K562 (cell line): ENCODE results near the gene ZNF121. TPM values are rescaled to one million over a fixed set of nuclear protein-coding genes. Genes with fewer than 3 reads are reported as not detected.

Experiments used
- CBX8 ChIP-seq: fragments of 200-600 bp; sonication (generic); IDR thresholded peaks from 2 replicates; pipeline ENCODE4 v1.6.1; 2012; ENCODE audit warnings: borderline replicate concordance, mixed run types, low read depth, mild to moderate bottlenecking, moderate library complexity, mixed read lengths, low read length, control low read depth, inconsistent platforms; ENCODE audit not compliant: poor library complexity, severe bottlenecking; ENCODE audit errors: extremely low read depth
- CCNT2 ChIP-seq: IDR thresholded peaks from 2 replicates; pipeline ENCODE4 v1.6.1; 2011; ENCODE audit warnings: borderline replicate concordance, low read depth, mild to moderate bottlenecking, moderate library complexity, mixed read lengths, low read length; ENCODE audit not compliant: insufficient read length; ENCODE audit errors: extremely low read depth
- DDX20 ChIP-seq: fragments of 450-650 bp; IDR thresholded peaks from 2 replicates; pipeline ENCODE4 v1.6.1; 2016; ENCODE audit warnings: missing genetic modification characterization, low read depth, mild to moderate bottlenecking, missing compliant biosample characterization, moderate library complexity
- KDM5B ChIP-seq: fragments of 200-600 bp; sonication (generic); IDR thresholded peaks from 2 replicates; pipeline ENCODE4 v1.6.1; 2012; ENCODE audit warnings: low read depth, mild to moderate bottlenecking, moderate library complexity, low read length, control low read depth, inconsistent platforms; ENCODE audit not compliant: insufficient replicate concordance
- KLF16 ChIP-seq: IDR thresholded peaks from 2 replicates; pipeline ENCODE4 v1.6.1; 2016; ENCODE audit warnings: antibody characterized with exemption
- NFIC ChIP-seq: fragments of 450-650 bp; IDR thresholded peaks from 2 replicates; pipeline ENCODE4 v1.6.1; 2017; ENCODE audit warnings: mild to moderate bottlenecking, inconsistent platforms
- PBX2 ChIP-seq, 2 experiments: IDR thresholded peaks in 1 of 2; conservative IDR thresholded peaks in 1 of 2; 2 replicates each; pipeline ENCODE4 v1.6.1; 2016; ENCODE audit warnings: low read depth in 2 of 2, mild to moderate bottlenecking in 1 of 2, missing compliant biosample characterization in 1 of 2, missing genetic modification characterization in 1 of 2, moderate library complexity in 1 of 2
- PHB ChIP-seq: fragments of 250-450 bp; sonication (Bioruptor Pico); IDR thresholded peaks from 2 replicates; pipeline ENCODE4 v1.5.0; 2021
- RFX7 ChIP-seq: fragments of 250-450 bp; sonication (Bioruptor Pico); IDR thresholded peaks from 2 replicates; pipeline ENCODE4 v1.5.1; 2021; ENCODE audit warnings: mild to moderate bottlenecking
- SRSF1 ChIP-seq: fragments of 200-400 bp; formaldehyde crosslinking; IDR thresholded peaks from 2 replicates; pipeline ENCODE4 v1.6.1; 2017; ENCODE audit warnings: mild to moderate bottlenecking, low read depth, low read length, moderate library complexity
- UBTF ChIP-seq, 2 experiments: IDR thresholded peaks; 2 replicates each; pipeline ENCODE4 v1.6.1; 2012; ENCODE audit warnings: improper control_type of control experiment in 2 of 2, low read depth in 2 of 2, low read length in 2 of 2, borderline replicate concordance in 1 of 2
- ZBTB34 ChIP-seq: fragments of 250-450 bp; sonication (Bioruptor Pico); IDR thresholded peaks from 2 replicates; pipeline ENCODE4 v1.8.0; 2021; ENCODE audit warnings: mild to moderate bottlenecking, moderate library complexity
- ZBTB5 ChIP-seq: fragments of 450-650 bp; IDR thresholded peaks from 2 replicates; pipeline ENCODE4 v1.6.1; 2017; ENCODE audit warnings: antibody characterized with exemption
- ZBTB9 ChIP-seq: fragments of 450-650 bp; formaldehyde crosslinking; IDR thresholded peaks from 2 replicates; pipeline ENCODE4 v1.4.0; 2020; ENCODE audit warnings: mild to moderate bottlenecking, moderate library complexity
- ZNF41 ChIP-seq: fragments of 250-450 bp; sonication (Bioruptor Pico); conservative IDR thresholded peaks from 2 replicates; pipeline ENCODE4 v1.4.0; 2020; ENCODE audit warnings: mild to moderate bottlenecking
- polyA plus RNA-seq, 8 experiments: library from polyadenylated mRNA; depleted of rRNA in 4 of 8; stranded (reverse) in 5 of 8; unstranded in 3 of 8; fragments of >200 nt; fragmentation: Nextera tagmentation in 2 of 8; fragmentation: Illumina TruSeq in 1 of 8; extraction: Ambion mirVana in 2 of 8; extraction: Trizol in 1 of 8; gene quantifications; 2 replicates each; pipeline versions ENCODE4 v1.2.1 to v1.2.3, GENCODE V29; 2011 to 2014; ENCODE audit warnings: inconsistent platforms in 1 of 8, missing spikeins in 1 of 8
- total RNA-seq, 7 experiments: library from RNA; depleted of rRNA in 6 of 7; stranded (reverse); fragments of >200 nt in 6 of 7; fragmentation: Illumina TruSeq in 2 of 7; extraction: Trizol in 2 of 7; gene quantifications; 2 replicates each; pipeline versions ENCODE4 v1.2.1 to v1.2.3, GENCODE V29; 2011 to 2021; ENCODE audit warnings: low replicate concordance in 1 of 7

The ZNF121 gene
- total and polyA plus RNA-seq, 9 of the 15 experiments (the other 6 are each of a cell fraction or from before 2014, with no cell fraction given) = 14.6 to 115 (median 33.4) TPM

GRCh38 chr19:9538183-9539058, 45.9 kb downstream of the ZNF121 start, which contains the start of gene ZNF426 (continued):
- TF ChIP-seq SRSF1 = no peak
- no peak for TF ChIP-seq ZNF41 (CRISPR knock-in tag)
- TF ChIP-seq NFIC = peak; percentile 25; the same call in 1 of the 2 replicates
- TF ChIP-seq PBX2 (CRISPR knock-in tag; IDR thresholded peaks at IDR 0.05; ENCODE audit: low read depth) = no peak
- TF ChIP-seq PBX2 (tag; conservative IDR thresholded peaks at IDR 0.05; ENCODE audit: low read depth) = no peak
- no peak for TF ChIP-seq RFX7 (CRISPR knock-in tag)
- TF ChIP-seq ZBTB9 = no peak
- no peak for TF ChIP-seq CCNT2
- no peak; a peak in 2 of 4 replicates for TF ChIP-seq UBTF (IDR thresholded peaks at IDR 0.05; ENCODE audit: borderline replicate concordance in 1 of 2, low read depth in 2 of 2, low read length in 2 of 2)
- TF ChIP-seq ZBTB5 = no peak
- TF ChIP-seq CBX8 = no peak
- TF ChIP-seq ZBTB34 = no peak
- TF ChIP-seq KDM5B = peak; percentile 84
- no peak for TF ChIP-seq DDX20
- no peak for TF ChIP-seq KLF16
- TF ChIP-seq PHB = no peak
